CD4-positive, alpha-beta T cell (primary cell): ENCODE data around the gene BANP. TPM values are rescaled to one million over a fixed set of nuclear protein-coding genes. Genes with fewer than 3 reads are reported as not detected.

ENCODE experiments used
- ATAC-seq: fragments of 200-7000 bp; cut with Tn5 transposase; one replicate; pipeline ENCODE4 v1.10.0; 2022; ENCODE audit warnings: mild to moderate bottlenecking; ENCODE audit not compliant: poor library complexity
- CTCF ChIA-PET: fragments of 350-600 bp; sonication (Branson Sonifier 250); formaldehyde crosslinking; loops from one replicate; lab custom pipeline; 2021; ENCODE audit warnings: antibody characterized with exemption, inconsistent platforms; lab: Charles Lee
- POLR2A ChIA-PET: fragments of 350-600 bp; sonication (Branson Sonifier 250); formaldehyde crosslinking; loops from one replicate; lab custom pipeline; 2021; ENCODE audit warnings: antibody characterized with exemption, inconsistent platforms; lab: Charles Lee
- DNase-seq, 14 experiments: peaks; one replicate each; pipeline ENCODE4 v3.0.0-alpha.2; 2013 to 2020; ENCODE audit warnings: mixed read lengths in 2 of 14
- H3K27ac ChIP-seq, 2 donors: one replicate each; pipeline versions ENCODE4 v1.5.1 to v1.7.0; 2013; ENCODE audit warnings: low read length in 2 of 2, low read depth in 1 of 2, mild to moderate bottlenecking in 1 of 2
- H3K27me3 ChIP-seq, 2 experiments: 1 replicate in 1 of 2; 2 replicates in 1 of 2; pipeline versions ENCODE4 v1.6.1 to v1.7.0; 2013; ENCODE audit warnings: low read length in 2 of 2, control low read depth in 1 of 2, mild to moderate bottlenecking in 1 of 2, moderate library complexity in 1 of 2; ENCODE audit not compliant: insufficient read depth in 2 of 2, control insufficient read depth in 1 of 2
- H3K36me3 ChIP-seq: one replicate; pipeline ENCODE4 v1.6.1; 2013; ENCODE audit warnings: low read length, control low read depth; ENCODE audit not compliant: insufficient read depth
- H3K4me1 ChIP-seq: one replicate; pipeline ENCODE4 v1.6.1; 2013; ENCODE audit warnings: low read length, control low read depth; ENCODE audit not compliant: insufficient read depth
- H3K4me3 ChIP-seq: one replicate; pipeline ENCODE4 v1.5.1; 2013; ENCODE audit warnings: mild to moderate bottlenecking, low read length, moderate library complexity
- H3K9me3 ChIP-seq, 2 experiments: 1 replicate in 1 of 2; 2 replicates in 1 of 2; pipeline versions ENCODE4 v1.6.1 to v1.7.0; 2013; ENCODE audit warnings: low read length in 2 of 2, mild to moderate bottlenecking in 2 of 2, control low read depth in 1 of 2, moderate library complexity in 1 of 2; ENCODE audit not compliant: control insufficient read depth in 1 of 2, insufficient read depth in 1 of 2
- H3K27ac Mint-ChIP-seq: one replicate; pipeline ENCODE4 v1.8.0; 2020; ENCODE audit warnings: mixed read lengths
- H3K27me3 Mint-ChIP-seq: one replicate; pipeline ENCODE4 v1.8.0; 2021; ENCODE audit warnings: mixed read lengths
- H3K36me3 Mint-ChIP-seq: one replicate; pipeline ENCODE4 v1.8.0; 2021; ENCODE audit warnings: low read depth, mixed read lengths
- H3K4me1 Mint-ChIP-seq: one replicate; pipeline ENCODE4 v1.8.0; 2021; ENCODE audit warnings: low read depth, mixed read lengths
- H3K4me3 Mint-ChIP-seq: one replicate; pipeline ENCODE4 v1.8.0; 2020; ENCODE audit warnings: mild to moderate bottlenecking, mixed read lengths
- H3K9me3 Mint-ChIP-seq: one replicate; pipeline ENCODE4 v1.8.0; 2020; ENCODE audit warnings: mixed read lengths
- CTCF ChIP-seq: fragments of 200-600 bp; IDR thresholded peaks from one replicate; pipeline ENCODE4 v1.8.0; 2022; ENCODE audit warnings: antibody characterized with exemption, mild to moderate bottlenecking
- intact Hi-C, 2 experiments: fragments of 100-400 bp; cut with DNase I in 1 of 2; cut with micrococcal nuclease in 1 of 2; formaldehyde crosslinking; loops; one replicate each; pipeline versions ENCODE4 v1.15.1 to v1.9.0; 2023 to 2025; cut with DNase I, micrococcal nuclease
- total RNA-seq, 174 experiments: library from RNA in 2 of 174; stranded (reverse) in 2 of 174; gene quantifications; one replicate each; pipeline ENCODE4 v1.2.3 and lab custom pipeline; 2021 to 2026

The BANP gene
- total RNA-seq, 2 experiments from 2014 or later, result 57.5 to 58.6 TPM

GRCh38 chr16:87946596-87947347 is 4.5 kb upstream of the BANP start:
- H3K27ac ChIP-seq, result no peak overlapping the region
- no peaks in the 10 kb centered on the region for H3K9me3 Mint-ChIP-seq
- ChIA-PET CTCF (no interaction called here), POLR2A (no interaction called here)
- H3K9me3 ChIP-seq, result no peaks in the 10 kb centered on the region
- H3K27ac Mint-ChIP-seq, result no peak overlapping the region
- no peak for DNase-seq
- no peak for TF ChIP-seq CTCF
- no peaks in the 10 kb centered on the region for H3K27me3 Mint-ChIP-seq
- H3K36me3 Mint-ChIP-seq, result peaks cover 7% of the 10 kb centered on the region
- H3K27me3 ChIP-seq, result no peaks in the 10 kb centered on the region
- no peak for ATAC-seq
- peaks cover 15% of the 10 kb centered on the region for H3K4me1 ChIP-seq
- H3K36me3 ChIP-seq, result no peaks in the 10 kb centered on the region
- H3K4me3 ChIP-seq, result no peak overlapping the region
- no peak overlapping the region for H3K4me3 Mint-ChIP-seq
- intact Hi-C loops, result no loop called here
- peaks cover 8% of the 10 kb centered on the region for H3K4me1 Mint-ChIP-seq

- DNase-seq (no peak), ATAC-seq (no peak)
- no peaks in the 10 kb centered on the region for H3K27me3 Mint-ChIP-seq
- H3K36me3 Mint-ChIP-seq, result peaks cover 12% of the 10 kb centered on the region
- H3K27ac Mint-ChIP-seq, result no peak overlapping the region
- ChIA-PET CTCF (interaction anchor here (0.6 kb wide), 1 partner anchor 19 kb away, joined by 3 read pairs; no protein-coding TSS in a partner anchor), POLR2A (no interaction called here)
- Histone ChIP-seq H3K27ac (no peak overlapping the region), H3K36me3 (no peaks in the 10 kb centered on the region), H3K9me3 (no peaks in the 10 kb centered on the region), H3K27me3 (no peaks in the 10 kb centered on the region), H3K4me1 (peaks cover 22% of the 10 kb centered on the region), H3K4me3 (no peak overlapping the region)
- H3K4me1 Mint-ChIP-seq, result peaks cover 15% of the 10 kb centered on the region
- intact Hi-C loops, result no loop called here
- no peak for TF ChIP-seq CTCF
- no peak overlapping the region for H3K4me3 Mint-ChIP-seq
- H3K9me3 Mint-ChIP-seq, result no peaks in the 10 kb centered on the region
Observed at GRCh38 chr16:87947356-87948118, 3.7 kb upstream of the BANP start.

- Mint-ChIP-seq H3K9me3 (no peaks in the 10 kb centered on the region), H3K36me3 (peaks cover 15% of the 10 kb centered on the region), H3K27me3 (no peaks in the 10 kb centered on the region), H3K4me1 (peaks cover 20% of the 10 kb centered on the region), H3K27ac (no peak overlapping the region), H3K4me3 (peak overlapping the region; percentile 39)
- Histone ChIP-seq H3K4me1 (peaks cover 28% of the 10 kb centered on the region), H3K9me3 (no peaks in the 10 kb centered on the region), H3K27me3 (no peaks in the 10 kb centered on the region), H3K27ac (no peak overlapping the region), H3K4me3 (no peak overlapping the region), H3K36me3 (peaks cover under 1% of the 10 kb centered on the region)
- no peak for TF ChIP-seq CTCF
- ChIA-PET POLR2A (no interaction called here), CTCF (interaction anchor here (0.6 kb wide), 1 partner anchor 20 kb away, joined by 3 read pairs; no protein-coding TSS in a partner anchor)
- DNase-seq (no peak), ATAC-seq (no peak)
- intact Hi-C loops, result no loop called here
Observed at GRCh38 chr16:87948119-87948545, 3.1 kb upstream of the BANP start.
